HepG2 (cell line): Measurements from ENCODE around the gene GPBAR1. TPM values are rescaled to one million over a fixed set of nuclear protein-coding genes. Genes with fewer than 3 reads are reported as not detected.

ENCODE experiments used
- ATAC-seq: fragments of 200-7000 bp; cut with Tn5 transposase; 3 replicates; pipeline ENCODE4 v1.9.1; 2020; ENCODE audit warnings: mild to moderate bottlenecking, moderate library complexity
- BruUV-seq: library from RNA; stranded (reverse); fragments of 400-500 nt; replicated peaks from 2 replicates; lab custom pipeline; 2021; lab: Mats Ljungman, UMichigan
- CTCF ChIA-PET: fragments of 300-600 bp; formaldehyde crosslinking; extraction: SDS; loops from one replicate; lab custom pipeline; 2021; ENCODE audit warnings: low total read pairs, inconsistent platforms, low intra/inter-chr PET ratio; lab: Yijun Ruan, JAX
- POLR2A ChIA-PET: fragments of 350-600 bp; sonication (Branson Sonifier 250); formaldehyde crosslinking; loops from one replicate; lab custom pipeline; 2020; ENCODE audit warnings: antibody characterized with exemption, inconsistent platforms; lab: Yijun Ruan, JAX
- DNase-seq: peaks from one replicate; pipeline ENCODE4 v3.0.0-alpha.2; 2015; ENCODE audit warnings: low spot score
- FAIRE-seq: peaks from 3 replicates; lab custom pipeline; 2011; peaks lifted over from hg19 to GRCh38; lab: Jason Lieb, UNC
- H2AFZ ChIP-seq: one replicate; pipeline ENCODE4 v1.6.1; 2011; ENCODE audit warnings: low read length, inconsistent platforms
- H3K27ac ChIP-seq: fragments of 300-600 bp; 3 replicates; pipeline ENCODE4 v1.8.0; 2011; ENCODE audit warnings: mixed run types, mild to moderate bottlenecking, mixed read lengths, low read length, inconsistent platforms; ENCODE audit not compliant: insufficient read depth; ENCODE audit errors: extremely low read length
- H3K27me3 ChIP-seq, 2 experiments: fragments of 200-600 bp in 1 of 2; 2 replicates in 1 of 2; 3 replicates in 1 of 2; pipeline versions ENCODE4 v1.6.0 to v1.8.0; 2011; ENCODE audit warnings: low read length in 2 of 2, mild to moderate bottlenecking in 2 of 2, moderate library complexity in 2 of 2, inconsistent platforms in 1 of 2; ENCODE audit not compliant: insufficient read depth in 2 of 2, control insufficient read depth in 1 of 2
- H3K36me3 ChIP-seq, 2 experiments: fragments of 200-600 bp in 1 of 2; replicated peaks in 1 of 2; 2 replicates in 1 of 2; 3 replicates in 1 of 2; pipeline versions ENCODE4 v1.5.1 to v1.8.0; 2011; ENCODE audit warnings: low read length in 2 of 2, inconsistent platforms in 1 of 2; ENCODE audit not compliant: insufficient read depth in 2 of 2, control insufficient read depth in 1 of 2
- H3K4me1 ChIP-seq: 2 replicates; pipeline ENCODE4 v1.5.1; 2012; ENCODE audit warnings: low read length, inconsistent platforms; ENCODE audit not compliant: insufficient read depth
- H3K4me2 ChIP-seq: 2 replicates; pipeline ENCODE4 v1.6.0; 2011; ENCODE audit warnings: low read depth, low read length, inconsistent platforms
- H3K4me3 ChIP-seq, 3 experiments: fragments of 200-600 bp in 1 of 3; sonication (generic), shearing (Covaris generic) in 1 of 3; replicated peaks in 1 of 3; 2 replicates each; pipeline ENCODE4 v1.5.1; 2011 to 2016; ENCODE audit warnings: low read length in 3 of 3, inconsistent platforms in 2 of 3, low read depth in 2 of 3, mild to moderate bottlenecking in 2 of 3, control low read depth in 1 of 3, mixed read lengths in 1 of 3; ENCODE audit not compliant: insufficient read depth in 1 of 3
- H3K79me2 ChIP-seq: one replicate; pipeline ENCODE4 v1.6.1; 2011; ENCODE audit warnings: low read length, inconsistent platforms; ENCODE audit not compliant: insufficient read depth
- H3K9ac ChIP-seq: 2 replicates; pipeline ENCODE4 v1.6.0; 2011; ENCODE audit warnings: mild to moderate bottlenecking, low read depth, low read length, inconsistent platforms; ENCODE audit not compliant: insufficient read depth
- H3K9me3 ChIP-seq: 2 replicates; pipeline ENCODE4 v1.5.1; 2012; ENCODE audit warnings: mild to moderate bottlenecking, low read length
- H4K20me1 ChIP-seq: 2 replicates; pipeline ENCODE4 v1.6.0; 2011; ENCODE audit warnings: inconsistent platforms, mild to moderate bottlenecking, low read length, moderate library complexity; ENCODE audit not compliant: insufficient read depth
- CBFB ChIP-seq: sonication (generic); formaldehyde crosslinking; IDR thresholded peaks from 2 replicates; pipeline ENCODE4 v1.4.0; 2020; ENCODE audit warnings: missing genetic modification reagents
- POLR2A ChIP-seq, 2 experiments: IDR thresholded peaks; 2 replicates each; pipeline ENCODE4 v1.6.1; 2011; ENCODE audit warnings: low read depth in 2 of 2, low read length in 2 of 2, mild to moderate bottlenecking in 1 of 2, moderate library complexity in 1 of 2; ENCODE audit not compliant: insufficient read depth in 1 of 2
- POLR2AphosphoS5 ChIP-seq: IDR thresholded peaks from 2 replicates; pipeline ENCODE4 v1.6.1; 2012; ENCODE audit warnings: low read depth, low read length
- SP140L ChIP-seq: sonication (generic); formaldehyde crosslinking; IDR thresholded peaks from 2 replicates; pipeline ENCODE4 v1.4.0; 2020; ENCODE audit warnings: missing genetic modification reagents, borderline replicate concordance
- YEATS4 ChIP-seq: sonication (generic); formaldehyde crosslinking; IDR thresholded peaks from 2 replicates; pipeline ENCODE4 v1.4.0; 2020; ENCODE audit warnings: missing genetic modification reagents, borderline replicate concordance
- ZNF124 ChIP-seq: sonication (generic); formaldehyde crosslinking; IDR thresholded peaks from 2 replicates; pipeline ENCODE4 v1.4.0; 2020; ENCODE audit warnings: missing genetic modification reagents
- ZNF850 ChIP-seq: sonication (generic); formaldehyde crosslinking; conservative IDR thresholded peaks from 2 replicates; pipeline ENCODE4 v1.9.0; 2021; ENCODE audit warnings: mild to moderate bottlenecking, missing genetic modification reagents
- WGBS: methylation state at CpG from one replicate; pipeline ENCODE4 v1.1.6; 2017; ENCODE audit warnings: low lambda C conversion rate; 5-methylcytosine and 5-hydroxymethylcytosine counted together
- in situ Hi-C: cut with HindIII; loops from 2 replicates; pipeline ENCODE4 v1.10.0; 2017; ENCODE audit warnings: low pct_unique_long_range_greater_than_20kb; ENCODE audit not compliant: extremely low pct_ligation_motif_present
- intact Hi-C: fragments of 100-400 bp; cut with micrococcal nuclease; formaldehyde crosslinking; loops from one replicate; pipeline ENCODE4 v1.10.0; 2022; ENCODE audit not compliant: unreplicated experiment
- polyA plus RNA-seq, 8 experiments: library from polyadenylated mRNA; depleted of rRNA in 3 of 8; stranded (reverse) in 7 of 8; unstranded in 1 of 8; fragments of >200 nt; fragmentation: Illumina TruSeq in 4 of 8; extraction: Trizol in 4 of 8; gene quantifications; 2 replicates each; pipeline versions ENCODE4 v1.2.1 to v1.2.3, GENCODE V29; 2011 to 2016; ENCODE audit warnings: low read depth in 4 of 8, missing spikeins in 1 of 8, mixed read lengths in 1 of 8; ENCODE audit not compliant: insufficient read depth in 1 of 8
- total RNA-seq, 5 experiments: library from RNA; depleted of rRNA; stranded (reverse); fragments of >200 nt; fragmentation: Illumina TruSeq; extraction: Trizol; gene quantifications; 2 replicates each; pipeline ENCODE4 v1.2.3, GENCODE V29; 2016; ENCODE audit warnings: low read depth in 1 of 5
- TF ChIP-seq, protein P1 (sequence below): sonication (generic); formaldehyde crosslinking; IDR thresholded peaks from 2 replicates; pipeline ENCODE4 v1.5.1; 2020; ENCODE audit warnings: mild to moderate bottlenecking, missing genetic modification reagents

The GPBAR1 gene
- total and polyA plus RNA-seq, 2 of the 13 experiments (the other 11 are each of a cell fraction or from before 2014, with no cell fraction given) = 0.05 to 0.09 TPM

GRCh38 chr2:218274586-218274985, 13.8 kb downstream of the GPBAR1 start:
- no peaks in the 10 kb centered on the region; the same call in 1 of the 2 replicates for H4K20me1 ChIP-seq
- H3K79me2 ChIP-seq = peaks cover 15% of the 10 kb centered on the region
- H3K4me2 ChIP-seq = no peak overlapping the region
- WGBS = 76% methylated on average over 4 of the region's 4 CpGs
- H3K36me3 ChIP-seq = peaks cover 38 to 61% of the 10 kb centered on the region in 2 experiments
- no peak overlapping the region for H3K27ac ChIP-seq
- H3K27me3 ChIP-seq = no peaks in the 10 kb centered on the region; a peak in 1 of 5 replicates
- peaks cover 23% of the 10 kb centered on the region for H3K4me1 ChIP-seq
- CTCF ChIA-PET = no interaction called here
- TF ChIP-seq ZNF124 (no peak), ZNF850 (no peak), CBFB (CRISPR knock-in tag) (no peak), POLR2AphosphoS5 (peak; percentile 38; the same call in 1 of the 2 replicates), POLR2A (IDR thresholded peaks at IDR 0.05; ENCODE audit: insufficient read depth in 1 of 2, low read depth in 2 of 2, low read length in 2 of 2) (peak in 1 of 2 experiments; percentile 44; a peak in 1 of 4 replicates), YEATS4 (CRISPR knock-in tag) (no peak), SP140L (no peak)
- TF ChIP-seq, protein P1, sequence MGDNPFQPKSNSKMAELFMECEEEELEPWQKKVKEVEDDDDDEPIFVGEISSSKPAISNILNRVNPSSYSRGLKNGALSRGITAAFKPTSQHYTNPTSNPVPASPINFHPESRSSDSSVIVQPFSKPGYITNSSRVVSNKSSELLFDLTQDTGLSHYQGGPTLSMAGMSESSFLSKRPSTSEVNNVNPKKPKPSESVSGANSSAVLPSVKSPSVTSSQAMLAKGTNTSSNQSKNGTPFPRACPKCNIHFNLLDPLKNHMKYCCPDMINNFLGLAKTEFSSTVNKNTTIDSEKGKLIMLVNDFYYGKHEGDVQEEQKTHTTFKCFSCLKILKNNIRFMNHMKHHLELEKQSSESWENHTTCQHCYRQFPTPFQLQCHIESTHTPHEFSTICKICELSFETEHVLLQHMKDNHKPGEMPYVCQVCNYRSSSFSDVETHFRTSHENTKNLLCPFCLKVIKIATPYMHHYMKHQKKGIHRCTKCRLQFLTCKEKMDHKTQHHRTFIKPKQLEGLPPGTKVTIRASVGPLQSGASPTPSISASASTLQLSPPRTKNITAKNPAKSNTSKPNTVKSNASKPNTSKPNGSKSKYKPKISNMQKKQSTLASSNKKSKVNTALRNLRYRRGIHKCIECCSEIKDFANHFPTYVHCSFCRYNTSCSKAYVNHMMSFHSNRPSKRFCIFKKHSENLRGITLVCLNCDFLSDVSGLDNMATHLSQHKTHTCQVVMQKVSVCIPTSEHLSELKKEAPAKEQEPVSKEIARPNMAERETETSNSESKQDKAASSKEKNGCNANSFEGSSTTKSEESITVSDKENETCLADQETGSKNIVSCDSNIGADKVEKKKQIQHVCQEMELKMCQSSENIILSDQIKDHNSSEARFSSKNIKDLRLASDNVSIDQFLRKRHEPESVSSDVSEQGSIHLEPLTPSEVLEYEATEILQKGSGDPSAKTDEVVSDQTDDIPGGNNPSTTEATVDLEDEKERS (CRISPR knock-in tag) = no peak
- in situ Hi-C loops (loop anchor here (5.0 to 10.0 kb wide), 2 partner anchors 190 to 373 kb away; no protein-coding TSS in a partner anchor), intact Hi-C loops (loop anchor here (5.0 kb wide), 2 partner anchors 57 to 87 kb away; partner anchors contain the start of gene ARPC2)
- POLR2A ChIA-PET = interaction anchor here (1.6 to 7.5 kb wide), 4 partner anchors 11 to 131 kb away, joined by 5 to 121 read pairs (median 59); partner anchors contain the start of genes CTDSP1 and TMBIM1
- no peak overlapping the region for H3K9ac ChIP-seq
- no peak overlapping the region for H3K4me3 ChIP-seq
- TSS peak; percentile 46 for BruUV-seq
- DNase-seq = no peak
- FAIRE-seq = no peak
- H3K9me3 ChIP-seq = no peaks in the 10 kb centered on the region
- no peak overlapping the region for H2AFZ ChIP-seq
- ATAC-seq = no peak
